ENCODE results near the gene TMPRSS7. TPM values are rescaled to one million over a fixed set of nuclear protein-coding genes. Genes with fewer than 3 reads are reported as not detected.
A peak's percentile ranks its signal among the peaks of the same experiment; 100 is the strongest.
"Not testable (repeated sequence)": the region's sequence is repeated elsewhere in the genome, so short reads cannot be mapped to it uniquely, and the experiment has no call there.

TMPRSS7 gene
- total RNA-seq, 4 donors from 2014 or later: not detected

GRCh38 chr3:112056451-112056929 lies 22.0 kb downstream of the TMPRSS7 start:
- DNase-seq: no peak
- no peaks in the 10 kb centered on the region for H3K36me3 ChIP-seq
- no peak overlapping the region for H3K4me3 ChIP-seq
- H3K4me1 ChIP-seq: peaks cover 0 to 6% (median 0%) of the 10 kb centered on the region in 4 donors
- H3K27me3 ChIP-seq: no peaks in the 10 kb centered on the region
- H3K9me3 ChIP-seq: no peaks in the 10 kb centered on the region
- TF ChIP-seq CTCF (IDR thresholded peaks at IDR 0.05) (no peak), POLR2A (IDR thresholded peaks at IDR 0.05) (no peak)
- H3K27ac ChIP-seq: no peak overlapping the region

- H3K4me3 ChIP-seq: no peak overlapping the region
- TF ChIP-seq CTCF (IDR thresholded peaks at IDR 0.05) (no peak), POLR2A (IDR thresholded peaks at IDR 0.05) (no peak)
- H3K27me3 ChIP-seq: no peaks in the 10 kb centered on the region
- H3K4me1 ChIP-seq: peaks cover 0 to 6% (median 0%) of the 10 kb centered on the region in 4 donors
- H3K36me3 ChIP-seq: no peaks in the 10 kb centered on the region
- no peaks in the 10 kb centered on the region for H3K9me3 ChIP-seq
- no peak overlapping the region for H3K27ac ChIP-seq
- no peak for DNase-seq
Observed at GRCh38 chr3:112059497-112059896, 25.0 kb downstream of the TMPRSS7 start.

- Histone ChIP-seq H3K36me3 (no peaks in the 10 kb centered on the region), H3K27ac (no peak overlapping the region), H3K9me3 (no peaks in the 10 kb centered on the region), H3K27me3 (no peaks in the 10 kb centered on the region), H3K4me3 (no peak overlapping the region), H3K4me1 (peaks cover 0 to 6% (median 0%) of the 10 kb centered on the region in 4 donors)
- TF ChIP-seq CTCF (IDR thresholded peaks at IDR 0.05) (no peak), POLR2A (IDR thresholded peaks at IDR 0.05) (no peak)
- DNase-seq: no peak
Observed at GRCh38 chr3:112061152-112061551, 26.6 kb downstream of the TMPRSS7 start.

GRCh38 chr3:112072387-112073060 lies 38.0 kb downstream of the TMPRSS7 start:
- H3K9me3 ChIP-seq, H3K27me3 ChIP-seq, H3K36me3 ChIP-seq: not testable (repeated sequence)
- Histone ChIP-seq H3K4me1 (peaks cover 0 to 18% (median 0%) of the 10 kb centered on the region in 4 donors), H3K4me3 (peak overlapping the region in 2 of 4 donors; percentile 5 to 9), H3K27ac (peak overlapping the region in 3 of 4 donors; percentile 12 to 44 (median 19))
- DNase-seq: peak; percentile 24 to 83 (median 70)
- TF ChIP-seq POLR2A (IDR thresholded peaks at IDR 0.05): peak in 1 of 2 donors; percentile 24

GRCh38 chr3:112074006-112074405 lies 39.5 kb downstream of the TMPRSS7 start:
- peak overlapping the region in 1 of 4 donors; percentile 69 for H3K27ac ChIP-seq
- no peak for DNase-seq
- TF ChIP-seq CTCF (IDR thresholded peaks at IDR 0.05) (no peak), POLR2A (IDR thresholded peaks at IDR 0.05) (no peak)

More at GRCh38 chr3:112074006-112074405, 39.5 kb downstream of the TMPRSS7 start:
- Histone ChIP-seq H3K27me3 (no peaks in the 10 kb centered on the region), H3K4me1 (peaks cover 0 to 18% (median 0%) of the 10 kb centered on the region in 4 donors), H3K4me3 (no peak overlapping the region), H3K9me3 (no peaks in the 10 kb centered on the region), H3K36me3 (no peaks in the 10 kb centered on the region)

Data from Peyer's patch (tissue), 4 donors.